GM18520 (cell line): ENCODE data around the gene RNF213.
"Not testable (repeated sequence)": the region's sequence is repeated elsewhere in the genome, so short reads cannot be mapped to it uniquely, and the experiment has no call there.

ENCODE experiments used
- ATAC-seq: cut with Tn5 transposase; IDR thresholded peaks from one replicate; pipeline ENCODE4 v1.9.1; 2021; ENCODE audit not compliant: unreplicated experiment

RNF213 gene

GRCh38 chr17:80291691-80292487 is 31.2 kb downstream of the RNF213 start:
- no peak for ATAC-seq

DNA sequence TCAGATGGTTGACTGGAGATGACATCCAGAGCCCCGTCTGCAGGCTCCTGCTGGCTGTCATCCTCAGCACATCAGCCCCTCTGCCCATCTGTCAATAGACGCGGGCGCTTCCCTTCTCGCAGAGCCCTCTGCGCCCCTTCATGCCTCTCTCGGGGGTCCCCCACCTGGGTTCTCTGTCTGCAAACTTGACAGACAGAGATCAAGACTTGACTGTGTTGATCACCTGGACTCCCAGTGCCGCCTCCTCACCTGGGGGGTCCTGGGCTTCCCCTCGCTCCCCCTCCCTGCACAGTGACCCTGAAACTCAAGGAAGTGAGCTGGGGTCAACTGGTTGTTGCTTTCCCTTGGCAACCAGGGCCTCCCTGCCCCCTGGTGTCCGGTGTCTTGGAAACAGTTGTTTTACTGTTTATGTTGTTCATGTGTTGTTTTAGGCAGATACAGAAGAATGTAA is 31.9 kb downstream of the RNF213 start:
- no peak for ATAC-seq

DNA sequence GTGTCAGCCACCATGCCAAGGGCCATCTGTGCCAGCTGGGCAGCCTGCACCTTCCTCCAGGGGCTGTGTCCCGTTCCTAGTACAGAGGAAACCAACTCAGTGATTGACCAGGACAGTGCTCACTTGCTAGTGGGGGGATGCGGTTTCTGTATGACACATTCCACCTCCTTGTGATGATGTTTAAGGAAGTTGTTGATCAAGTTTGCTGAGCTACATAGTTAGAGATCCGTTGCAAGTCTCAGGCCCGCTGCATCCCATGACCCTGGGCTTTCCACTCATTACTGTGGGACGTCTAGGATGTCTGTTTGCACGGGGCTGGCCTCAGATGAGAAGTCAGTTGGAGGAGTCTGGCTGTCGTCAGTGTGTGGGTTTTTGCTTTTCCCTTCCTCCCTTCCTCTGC is 33.6 kb downstream of the RNF213 start:
- ATAC-seq = no peak

GRCh38 chr17:80294653-80295052 is 34.0 kb downstream of the RNF213 start:
- no peak for ATAC-seq

- no peak for ATAC-seq
Measured at GRCh38 chr17:80295146-80295545, 34.5 kb downstream of the RNF213 start.

DNA sequence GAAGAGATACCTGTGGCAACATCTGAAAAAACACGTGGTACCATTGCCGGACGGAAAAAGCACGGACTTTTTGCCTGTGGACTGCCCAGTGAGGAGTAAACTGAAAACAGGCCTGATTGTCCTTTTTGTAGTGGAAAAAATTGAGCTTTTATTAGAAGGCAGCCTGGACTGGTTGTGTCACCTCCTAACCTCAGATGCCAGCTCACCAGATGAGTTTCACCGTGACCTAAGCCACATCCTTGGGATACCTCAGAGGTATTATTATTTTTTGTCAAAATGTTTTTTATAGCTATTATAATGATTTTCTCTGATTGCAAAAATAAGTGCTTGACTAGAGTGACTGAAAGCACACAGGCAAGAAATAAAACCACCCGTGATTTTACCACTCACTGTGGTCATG is 34.9 kb downstream of the RNF213 start:
- ATAC-seq = no peak

- no peak for ATAC-seq
Measured at GRCh38 chr17:80296221-80296620, 35.6 kb downstream of the RNF213 start.

DNA sequence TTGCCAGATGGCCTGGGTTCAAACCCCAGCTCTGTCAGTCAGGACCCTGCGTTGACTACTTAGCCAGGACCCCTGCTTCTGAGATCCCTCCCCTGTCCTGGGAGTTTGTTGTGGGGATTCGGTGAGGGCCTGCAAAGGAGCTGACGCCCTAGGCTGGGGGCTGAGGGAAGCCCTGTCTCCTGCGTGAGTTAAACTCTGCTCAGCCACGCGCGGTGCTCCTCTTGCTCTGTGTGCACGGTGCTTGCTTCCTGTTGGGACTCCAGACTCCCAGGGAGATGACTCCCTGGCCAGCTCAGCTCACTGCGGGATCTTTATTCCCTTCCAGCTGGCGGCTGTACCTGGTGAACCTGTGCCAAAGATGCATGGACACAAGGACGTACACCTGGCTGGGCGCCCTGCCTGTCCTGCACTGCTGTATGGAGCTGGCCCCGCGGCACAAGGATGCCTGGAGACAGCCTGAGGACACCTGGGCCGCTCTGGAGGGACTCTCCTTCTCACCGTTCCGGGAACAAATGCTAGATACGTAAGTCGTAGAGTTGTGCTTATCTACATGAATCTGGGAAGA is 37.4 kb downstream of the RNF213 start:
- no peak for ATAC-seq

DNA sequence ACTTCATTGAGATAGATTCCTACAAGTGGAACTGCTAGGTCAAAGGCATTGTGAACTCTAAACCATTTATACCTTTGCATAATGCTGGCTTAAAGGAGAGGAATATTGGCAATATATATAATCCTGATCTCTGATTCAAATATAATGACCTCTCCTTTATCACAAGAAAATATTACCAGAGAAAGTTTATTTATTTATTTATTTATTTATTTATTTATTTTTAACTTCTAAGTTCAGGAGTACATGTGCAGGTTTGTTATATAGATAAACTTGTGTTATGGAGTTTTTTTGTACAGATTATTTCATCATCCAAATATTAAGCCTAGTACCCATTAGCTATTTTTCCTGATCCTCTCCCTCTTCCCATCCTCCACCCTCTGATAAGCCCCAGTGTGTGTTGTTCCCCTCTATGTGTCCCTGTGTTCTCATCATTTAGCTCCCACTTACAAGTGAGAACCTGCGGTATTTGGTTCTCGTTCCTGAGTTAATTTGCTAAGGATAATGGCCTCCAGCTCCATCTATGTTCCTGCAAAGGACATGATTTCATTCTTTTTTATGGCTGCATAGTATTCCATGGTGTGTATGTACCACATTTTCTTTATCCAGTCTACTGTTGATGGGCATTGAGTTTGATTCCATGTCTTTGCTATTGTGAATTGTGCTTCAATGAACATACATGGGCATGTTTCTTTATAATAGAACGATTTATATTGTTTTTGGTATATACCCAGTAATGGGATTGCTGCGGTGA is 38.9 kb downstream of the RNF213 start:
- not testable (repeated sequence) for ATAC-seq

GRCh38 chr17:80300756-80301155 is 40.1 kb downstream of the RNF213 start:
- not testable (repeated sequence) for ATAC-seq

GRCh38 chr17:80303824-80304223 is 43.2 kb downstream of the RNF213 start:
- no peak for ATAC-seq

- no peak for ATAC-seq
Measured at GRCh38 chr17:80307994-80308691, 47.5 kb downstream of the RNF213 start.

DNA sequence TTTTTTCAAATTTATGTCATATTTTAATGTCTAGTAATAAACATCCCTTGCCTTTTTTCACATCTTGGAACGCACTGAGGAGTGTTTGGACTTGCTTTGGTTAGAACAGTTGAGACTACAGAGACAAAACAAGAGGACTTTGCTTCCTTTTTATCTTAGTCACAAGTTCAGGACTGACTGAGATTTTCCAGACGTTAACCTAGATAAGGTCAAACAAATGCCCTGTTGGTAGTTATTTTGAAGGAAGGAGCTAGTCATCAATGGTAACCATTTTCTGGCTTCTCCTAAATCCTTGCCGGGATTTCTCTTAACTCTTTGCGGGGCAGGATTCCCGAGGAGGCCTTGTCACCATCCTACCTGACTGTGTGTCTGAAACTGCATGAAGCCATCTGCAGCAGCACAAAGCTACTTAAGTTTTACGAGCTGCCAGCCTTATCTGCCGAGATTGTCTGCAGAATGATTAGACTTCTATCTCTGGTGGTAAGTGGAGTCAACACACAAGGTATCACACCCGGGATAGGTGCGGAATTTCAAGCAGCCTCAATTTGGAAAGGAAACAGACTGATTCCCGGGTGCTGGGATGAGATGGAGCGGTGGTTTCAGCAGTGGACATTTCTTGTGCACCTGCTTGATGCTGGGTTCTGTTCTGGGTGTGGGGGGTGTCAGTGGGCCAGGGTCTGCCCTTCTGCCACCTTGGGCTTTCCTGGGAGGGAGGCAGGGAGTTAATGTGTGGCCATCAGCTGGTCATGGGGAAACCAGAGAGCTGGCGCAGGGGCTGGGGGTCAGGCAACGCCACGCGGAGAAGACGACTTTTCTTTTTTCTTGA is 48.3 kb downstream of the RNF213 start:
- no peak for ATAC-seq

DNA sequence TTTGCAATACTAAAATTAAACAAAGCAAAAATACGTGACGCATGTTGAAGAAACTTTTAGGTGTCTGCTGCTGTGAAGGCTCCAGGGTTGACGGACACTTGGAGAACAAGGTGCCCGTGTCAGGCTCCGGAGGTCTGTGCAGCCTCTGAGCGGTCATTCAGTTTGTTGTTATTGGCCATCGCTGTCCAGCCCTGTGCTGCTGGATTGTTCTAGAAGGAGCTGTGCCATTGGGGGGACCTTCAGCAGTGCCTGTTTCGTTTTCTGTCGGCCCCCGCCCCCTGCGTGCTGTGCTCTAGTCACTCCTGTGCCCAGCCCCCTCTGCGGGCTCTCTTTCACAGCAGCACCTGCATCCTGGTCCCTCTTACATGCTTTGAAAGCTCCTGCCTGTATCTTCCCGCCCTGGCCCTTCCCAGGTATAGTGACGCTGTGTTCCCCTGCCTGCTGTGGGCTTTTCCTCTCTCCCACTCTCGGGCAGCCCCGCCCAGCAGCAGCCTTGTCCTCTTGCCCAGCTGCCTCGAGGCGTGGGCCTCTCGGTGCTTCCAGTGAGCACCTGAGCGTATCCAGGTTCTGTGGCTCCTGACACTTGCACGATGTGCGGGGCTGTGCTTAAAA is 50.7 kb downstream of the RNF213 start:
- no peak for ATAC-seq

DNA sequence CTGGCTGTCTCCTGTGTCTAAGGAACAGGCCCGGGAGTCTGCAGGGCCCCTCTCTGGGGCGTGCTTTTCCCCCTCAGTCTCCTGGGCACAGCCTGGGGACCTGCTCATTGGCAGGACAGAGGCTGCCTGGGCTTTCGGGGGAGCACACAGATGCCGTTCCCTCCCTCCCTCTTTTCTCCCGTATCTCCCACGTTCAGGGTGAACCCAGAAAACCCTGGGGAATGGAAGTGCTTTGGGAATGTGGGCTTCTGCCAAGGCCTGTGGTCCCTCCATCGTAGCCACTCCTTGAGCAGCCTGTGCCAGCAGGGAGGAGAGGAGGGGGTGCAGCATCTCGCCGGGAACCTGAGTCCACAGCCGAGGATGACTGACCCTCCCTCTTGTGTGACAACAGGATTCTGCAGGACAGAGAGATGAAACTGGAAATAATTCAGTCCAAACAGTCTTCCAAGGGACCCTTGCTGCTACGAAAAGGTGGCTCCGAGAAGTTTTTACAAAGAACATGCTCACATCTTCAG is 52.0 kb downstream of the RNF213 start:
- no peak for ATAC-seq

- no peak for ATAC-seq
Measured at GRCh38 chr17:80313160-80313829, 52.6 kb downstream of the RNF213 start.

- not testable (repeated sequence) for ATAC-seq
Measured at GRCh38 chr17:80313946-80314345, 53.3 kb downstream of the RNF213 start.

DNA sequence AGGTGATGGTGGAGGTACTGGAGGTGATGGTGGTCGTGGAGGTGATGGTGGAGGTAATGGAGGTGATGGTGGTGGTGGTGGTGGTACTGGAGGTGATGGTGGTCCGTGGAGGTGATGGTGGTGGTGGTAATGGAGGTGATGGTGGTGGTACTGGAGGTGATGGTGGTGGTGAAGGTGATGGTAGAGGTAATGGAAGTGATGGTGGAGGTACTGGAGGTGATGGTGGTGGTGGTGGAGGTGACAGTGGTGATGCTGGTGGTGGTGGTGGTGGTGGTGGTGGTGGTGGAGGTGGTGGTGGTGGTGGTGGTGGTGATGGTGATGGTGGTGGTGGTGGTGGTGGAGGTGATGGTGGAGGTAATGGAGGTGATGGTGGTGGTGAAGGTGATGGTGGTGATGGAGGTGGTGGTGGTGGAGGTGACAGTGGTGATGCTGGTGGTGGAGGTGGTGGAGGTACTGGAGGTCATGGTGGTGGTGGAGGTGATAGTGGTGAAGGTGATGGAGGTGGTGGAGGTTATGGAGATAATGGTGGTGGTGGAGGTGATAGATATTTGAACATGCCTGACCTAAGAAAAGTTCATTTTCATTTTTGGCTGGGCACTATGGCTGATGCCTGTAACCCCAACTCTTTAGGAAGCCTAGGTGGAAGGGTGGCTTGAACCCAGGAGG is 55.0 kb downstream of the RNF213 start:
- no peak for ATAC-seq

DNA sequence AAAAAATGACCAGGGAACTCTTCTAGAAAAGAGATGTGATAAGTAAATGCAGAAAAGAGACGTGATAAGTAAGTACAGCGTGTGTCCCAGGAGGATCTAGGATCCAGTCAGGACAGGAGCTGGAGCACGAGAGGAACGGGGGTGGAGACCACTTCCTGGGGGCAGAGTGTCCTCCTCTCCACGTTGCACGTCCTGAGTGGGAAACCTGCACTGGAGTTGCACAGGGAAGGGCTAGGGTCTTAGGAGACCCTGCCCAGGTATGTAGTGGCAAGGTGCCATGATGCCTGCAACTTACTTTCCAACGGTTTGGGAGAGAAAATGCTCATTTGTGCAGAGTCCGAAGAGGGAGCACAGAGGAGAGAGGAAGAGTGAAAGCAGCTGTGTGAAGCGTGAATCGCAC is 55.8 kb downstream of the RNF213 start:
- ATAC-seq = no peak
